Measurements from ENCODE around the gene HCN2. TPM values are rescaled to one million over a fixed set of nuclear protein-coding genes. Genes with fewer than 3 reads are reported as not detected.

Gene HCN2
- total RNA-seq, 4 donors from 2014 or later = 0.15 to 0.57 (median 0.29) TPM; not detected in 1

- DNase-seq = no peak
- Histone ChIP-seq H3K9me3 (no peaks in the 10 kb centered on the region), H3K27ac (peak overlapping the region; percentile 93 to 99 (median 98)), H3K27me3 (no peaks in the 10 kb centered on the region), H3K36me3 (peaks cover 0 to 43% (median under 1%) of the 10 kb centered on the region in 3 donors), H3K4me3 (peak overlapping the region; percentile 2 to 99 (median 60)), H3K4me1 (peaks cover 45 to 82% (median 54%) of the 10 kb centered on the region in 3 donors)
- TF ChIP-seq CTCF (IDR thresholded peaks at IDR 0.05) (no peak), POLR2A (IDR thresholded peaks at IDR 0.05) (peak in 2 of 4 donors; percentile 1 to 46)
- intact Hi-C loops (cut with DNase I) = no loop called here
- WGBS, 2 donors = 21 to 26% methylated on average over 9 to 21 of the region's 50 CpGs
These were observed 69.5 kb downstream of the HCN2 start for GRCh38 chr19:658916-659839.

GRCh38 chr19:660793-661426, 71.2 kb downstream of the HCN2 start:
- H3K9me3 ChIP-seq = no peaks in the 10 kb centered on the region
- H3K36me3 ChIP-seq = peaks cover 0 to 27% (median 0%) of the 10 kb centered on the region in 3 donors
- TF ChIP-seq POLR2A (IDR thresholded peaks at IDR 0.05) (no peak), CTCF (IDR thresholded peaks at IDR 0.05) (no peak)
- peaks cover 52 to 85% (median 61%) of the 10 kb centered on the region in 3 donors for H3K4me1 ChIP-seq
- peak overlapping the region; percentile 93 to 99 (median 98) for H3K27ac ChIP-seq
- no peak for DNase-seq
- WGBS, 2 donors = 27 to 40% methylated on average over 5 to 8 of the region's 20 CpGs
- H3K27me3 ChIP-seq = no peaks in the 10 kb centered on the region
- H3K4me3 ChIP-seq = peak overlapping the region; percentile 85 to 100 (median 98)
- intact Hi-C loops (cut with DNase I) = no loop called here

GRCh38 chr19:661427-662196, 71.9 kb downstream of the HCN2 start:
- Histone ChIP-seq H3K36me3 (peaks cover 0 to 21% (median 0%) of the 10 kb centered on the region in 3 donors), H3K27me3 (no peaks in the 10 kb centered on the region), H3K9me3 (no peaks in the 10 kb centered on the region), H3K4me3 (peak overlapping the region; percentile 85 to 100 (median 98)), H3K27ac (peak overlapping the region; percentile 93 to 99 (median 98)), H3K4me1 (peaks cover 52 to 78% (median 61%) of the 10 kb centered on the region in 3 donors)
- 2 to 14% methylated on average over 12 to 13 of the region's 31 CpGs for WGBS, 2 donors
- no peak for DNase-seq
- intact Hi-C loops (cut with DNase I) = no loop called here
- TF ChIP-seq POLR2A (IDR thresholded peaks at IDR 0.05) = peak in 1 of 4 donors; percentile 5
- TF ChIP-seq CTCF (IDR thresholded peaks at IDR 0.05) = no peak

GRCh38 chr19:662207-662961, 72.7 kb downstream of the HCN2 start:
- Histone ChIP-seq H3K4me3 (peak overlapping the region; percentile 85 to 100 (median 98)), H3K27ac (peak overlapping the region; percentile 93 to 99 (median 98)), H3K9me3 (no peaks in the 10 kb centered on the region), H3K27me3 (no peaks in the 10 kb centered on the region), H3K4me1 (peaks cover 52 to 70% (median 58%) of the 10 kb centered on the region in 3 donors), H3K36me3 (peaks cover 0 to 13% (median 0%) of the 10 kb centered on the region in 3 donors)
- DNase-seq = no peak
- 0 to 1% methylated on average over 5 to 13 of the region's 81 CpGs for WGBS, 2 donors
- intact Hi-C loops (cut with DNase I) = no loop called here
- peak in 1 of 4 donors; percentile 41 for TF ChIP-seq POLR2A (IDR thresholded peaks at IDR 0.05)
- TF ChIP-seq CTCF (IDR thresholded peaks at IDR 0.05) = no peak
